Measurements from ENCODE around the gene ARAP3.
A peak's percentile ranks its signal among the peaks of the same experiment; 100 is the strongest.

The ARAP3 gene

DNA sequence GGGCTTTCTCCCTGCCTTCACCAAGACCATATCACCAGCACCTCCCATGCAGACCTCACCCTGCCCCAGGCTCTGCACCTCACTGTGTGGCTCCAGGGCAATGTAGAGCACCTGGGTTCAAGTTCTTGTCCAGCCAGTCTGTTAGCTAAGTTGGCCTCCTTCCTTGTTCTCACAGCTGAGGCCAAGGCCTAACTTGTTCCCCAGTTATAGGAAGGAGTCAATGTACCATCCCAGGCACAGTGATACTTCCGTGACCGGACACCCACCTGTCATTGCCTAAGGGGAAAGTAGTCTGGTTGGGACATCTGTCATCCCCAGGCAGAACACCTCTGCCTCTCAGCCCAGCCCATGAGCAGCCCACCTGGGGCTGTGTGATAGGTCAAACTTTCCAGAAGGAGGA, 14.4 kb upstream of the ARAP3 start:
- DNase-seq: no peak

DNA sequence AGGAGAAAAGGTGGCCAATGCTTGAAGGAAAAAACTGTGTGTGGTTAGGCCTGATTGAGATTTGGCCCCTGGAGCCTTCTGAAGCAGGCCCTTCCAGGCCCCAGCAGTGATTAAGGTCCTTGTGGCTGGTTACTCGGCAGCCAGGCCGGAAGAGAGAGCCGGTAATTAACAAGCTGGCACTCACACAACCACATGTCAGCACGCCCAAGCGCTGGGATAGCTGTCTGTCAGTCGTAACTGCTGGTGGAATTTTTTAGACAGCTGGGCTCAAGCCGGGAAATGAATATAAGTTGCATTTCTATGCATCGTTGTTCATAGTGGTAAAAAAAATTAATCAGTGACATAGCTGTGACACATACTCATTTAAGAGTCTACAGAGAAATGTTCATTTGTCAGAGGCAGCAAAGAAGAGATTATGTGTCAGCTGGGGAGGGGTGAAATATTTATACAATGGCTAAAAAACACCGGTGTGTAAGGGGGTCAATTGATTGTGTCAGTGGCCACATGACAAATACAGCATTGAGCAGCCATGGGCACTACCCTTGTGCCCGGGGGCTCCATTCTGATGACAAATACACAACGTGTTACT, 13.7 kb upstream of the ARAP3 start:
- no peak for DNase-seq

DNA sequence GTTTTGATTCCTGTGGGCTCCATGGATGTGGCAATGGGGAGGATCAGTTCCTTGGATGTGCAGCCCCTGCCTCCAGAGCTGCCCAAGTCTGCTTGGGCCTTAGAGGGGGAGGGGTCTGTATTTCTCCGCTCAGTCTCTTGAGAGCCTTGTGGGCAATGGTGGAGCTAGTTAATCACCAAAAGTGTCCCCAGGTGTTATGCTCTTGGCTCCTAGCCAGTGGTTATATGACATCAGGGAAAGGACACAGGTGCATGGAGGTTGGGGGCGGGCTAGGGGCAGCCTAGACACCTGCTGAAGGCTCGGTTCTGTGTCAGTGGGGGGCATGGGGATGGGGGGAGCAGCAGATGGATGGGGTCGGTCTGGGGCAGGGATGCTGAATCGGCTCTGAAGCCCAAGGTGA, 12.4 kb upstream of the ARAP3 start:
- DNase-seq: no peak

DNA sequence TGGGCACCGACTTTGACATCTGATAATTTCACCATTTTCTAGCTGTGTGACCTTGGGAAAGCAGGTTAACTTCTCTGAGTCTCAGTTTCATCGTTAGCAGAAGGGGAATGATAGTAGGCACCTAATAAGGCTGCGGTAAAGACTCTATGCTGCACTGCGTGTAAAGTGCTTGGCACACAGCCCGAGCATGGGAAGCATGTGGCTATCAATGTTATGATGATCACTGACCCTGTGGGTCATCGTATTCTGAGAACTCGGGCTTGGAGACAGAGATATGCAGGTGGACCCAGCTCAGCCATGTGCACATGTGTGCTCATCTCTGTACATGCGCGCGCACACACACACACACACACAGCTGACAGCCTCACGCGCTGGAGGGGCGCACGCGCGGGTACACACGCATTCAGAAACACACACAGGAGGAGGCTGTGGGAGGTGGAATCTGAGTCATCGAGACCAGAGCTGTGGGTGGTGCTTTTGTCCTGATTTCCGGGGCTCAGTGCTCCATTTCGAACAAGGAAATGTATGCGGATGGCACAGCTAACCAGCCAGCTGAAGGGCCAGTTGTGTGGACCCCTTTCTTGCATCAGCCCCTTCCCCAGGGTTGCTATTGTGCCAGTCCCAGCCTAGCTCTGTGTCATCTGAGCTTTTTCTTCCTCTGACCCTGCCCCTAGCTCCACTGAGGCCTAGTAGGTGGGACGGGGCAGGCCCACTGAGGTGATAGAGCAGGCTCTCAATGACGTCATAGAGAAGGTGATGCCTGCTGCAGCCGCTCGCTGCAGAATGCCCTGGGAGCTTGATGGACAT, 11.1 kb upstream of the ARAP3 start:
- DNase-seq: no peak

GRCh38 chr5:141692533-141692888, 10.5 kb upstream of the ARAP3 start:
- DNase-seq: no peak

- DNase-seq: peak; percentile 59
These were observed 10.0 kb upstream of the ARAP3 start for GRCh38 chr5:141691867-141692532.

DNA sequence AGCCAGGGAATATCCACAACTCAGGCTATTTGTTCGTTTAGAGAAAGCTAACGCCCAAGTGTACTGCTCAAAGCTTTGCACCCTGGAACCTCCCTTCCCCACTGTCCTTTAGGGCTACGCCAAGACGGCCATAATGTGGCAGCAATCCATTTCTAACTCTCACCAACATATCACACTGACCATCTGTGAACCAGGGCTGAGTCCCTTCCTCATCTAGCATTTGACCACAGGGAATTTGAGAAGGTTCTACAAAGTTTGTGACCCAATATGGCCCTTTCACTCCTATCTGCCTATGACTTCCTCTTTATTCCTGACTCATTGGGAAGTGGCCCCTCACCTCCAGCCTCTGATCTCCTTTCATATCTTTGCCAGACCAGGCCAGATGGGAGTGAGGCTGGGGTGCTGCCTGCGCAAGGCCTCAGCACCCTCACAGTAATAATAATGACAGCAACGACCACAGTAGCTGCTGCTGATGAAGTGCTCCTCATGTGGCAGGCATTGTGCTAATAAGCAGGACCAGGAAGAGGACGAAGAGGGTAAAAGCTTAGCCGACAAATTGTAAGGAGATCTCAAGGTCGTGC, 9.3 kb upstream of the ARAP3 start:
- no peak for DNase-seq

DNA sequence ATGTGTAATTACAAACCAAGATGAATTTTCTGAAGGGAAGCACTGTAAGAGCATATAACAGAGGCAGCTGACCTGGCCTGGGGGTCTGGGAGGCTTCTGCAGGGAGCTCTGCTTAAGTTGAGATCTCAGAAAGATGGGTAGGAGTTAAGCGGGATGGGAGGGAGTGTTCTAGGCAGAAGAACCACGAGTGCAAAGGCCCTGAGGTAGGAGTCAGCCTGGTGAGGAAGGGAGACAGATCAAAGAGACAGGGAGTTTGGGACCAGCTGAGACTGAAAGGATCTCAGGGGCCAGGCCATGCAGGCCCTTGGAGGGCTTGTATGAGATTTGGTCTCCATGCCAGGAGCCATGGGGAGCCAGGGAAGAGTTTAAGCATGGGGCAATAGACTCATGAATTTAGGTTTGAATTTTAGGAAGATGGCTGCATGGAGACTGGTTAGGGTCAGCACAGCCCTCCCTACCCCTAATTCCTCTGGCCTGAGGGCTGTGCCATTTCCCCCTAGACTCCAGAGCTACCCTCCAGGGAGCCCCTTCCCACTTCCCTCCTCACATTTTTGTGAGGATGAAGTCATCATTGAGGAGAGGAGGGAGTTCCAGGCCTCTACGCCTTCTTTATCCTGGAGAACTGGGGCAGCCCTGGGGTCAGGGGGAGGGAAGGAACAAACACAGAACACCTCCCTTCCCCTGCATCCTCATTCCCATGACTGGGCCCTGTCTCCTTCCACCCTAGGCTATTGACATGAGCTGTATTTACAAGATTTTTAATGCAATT, 4.8 kb upstream of the ARAP3 start:
- DNase-seq: no peak

- DNase-seq: no peak
These were observed 3.6 kb upstream of the ARAP3 start for GRCh38 chr5:141685591-141685990.

DNA sequence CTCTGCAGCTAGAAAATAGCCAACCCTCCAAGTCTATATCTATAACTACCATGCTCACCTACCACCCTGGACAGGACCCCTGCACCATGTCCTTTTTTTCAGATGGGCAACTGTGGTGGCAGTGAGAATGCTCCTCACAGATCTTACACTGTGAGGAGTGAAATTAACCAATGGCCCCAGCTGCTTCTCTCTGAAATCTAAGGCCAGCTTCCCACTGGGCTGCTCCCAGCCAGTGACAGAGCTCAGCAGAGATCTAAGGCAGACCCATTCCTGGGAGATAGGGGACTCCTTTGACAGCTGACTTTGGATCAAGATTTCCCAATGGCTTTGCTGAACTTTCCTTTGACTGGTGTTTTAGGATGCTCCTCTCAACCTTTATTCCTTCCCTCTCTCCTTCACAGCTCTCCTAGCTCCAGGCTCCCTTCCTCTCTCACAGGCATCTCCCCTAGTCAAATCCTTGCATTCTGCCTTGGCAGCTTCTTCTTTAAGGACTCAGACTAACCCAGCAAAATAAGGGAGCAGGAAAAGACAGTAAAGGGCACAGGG, 1.6 kb upstream of the ARAP3 start:
- DNase-seq: no peak

DNA sequence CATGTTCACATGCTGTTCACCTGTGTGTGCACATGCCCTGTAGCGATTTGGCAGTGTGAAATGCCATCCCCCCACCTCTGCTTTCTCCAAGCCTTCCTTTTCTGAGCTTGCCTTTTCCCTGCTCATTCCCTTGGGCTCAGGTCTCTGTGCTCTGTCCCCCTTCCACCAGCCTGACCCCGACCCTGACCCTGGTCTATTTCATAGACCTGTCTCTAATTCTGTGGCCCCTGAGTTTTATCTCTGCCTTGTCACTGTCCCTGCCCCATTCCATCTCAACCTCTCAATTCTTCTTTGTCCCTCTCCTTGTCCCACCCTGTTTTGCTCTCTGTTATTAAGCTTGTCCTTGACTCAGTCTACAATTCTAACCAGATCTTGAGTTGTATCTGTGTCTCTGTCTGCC, 735 bp downstream of the ARAP3 start:
- DNase-seq: no peak

- no peak for DNase-seq
These were observed 1.3 kb downstream of the ARAP3 start for GRCh38 chr5:141680751-141681201.

DNA sequence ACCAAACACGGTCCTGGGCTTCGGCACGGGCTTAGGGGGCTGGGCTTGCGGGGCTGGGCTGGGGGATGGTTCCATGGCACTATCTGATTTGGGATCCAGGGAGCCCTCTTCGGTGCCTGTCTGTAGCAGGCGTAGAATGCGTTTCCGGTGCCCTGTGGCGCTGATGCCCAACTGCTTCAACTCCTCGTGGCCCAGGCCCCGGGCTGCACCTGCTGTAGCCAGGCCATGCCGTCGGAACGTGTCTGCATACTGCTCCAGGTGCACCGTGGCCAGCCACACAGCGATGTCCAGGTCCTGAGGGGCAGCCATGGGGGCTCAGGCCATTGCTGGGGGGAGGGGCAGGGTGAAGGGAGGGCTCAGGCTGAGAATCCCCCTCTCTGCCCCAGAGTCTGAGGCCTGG, 1.9 kb downstream of the ARAP3 start:
- DNase-seq: no peak

DNA sequence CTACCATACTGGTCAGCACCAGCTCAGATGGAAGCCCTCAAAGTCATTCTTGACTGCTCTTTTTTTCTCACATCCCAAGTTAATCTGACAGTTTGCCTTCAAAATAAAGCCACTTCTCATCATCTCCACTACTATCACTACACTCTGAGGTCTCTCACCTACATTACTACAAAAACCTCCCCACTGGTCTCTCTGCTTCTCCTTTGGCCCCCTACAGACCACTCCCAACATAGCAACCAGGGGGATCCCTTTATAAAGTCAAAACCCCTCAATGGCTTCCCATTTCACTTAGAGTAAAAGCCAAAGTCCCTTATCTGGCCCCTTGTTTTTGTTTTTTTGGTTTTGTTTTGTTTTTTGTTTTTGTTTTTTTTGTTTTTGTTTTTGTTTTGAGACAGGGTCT, 4.6 kb downstream of the ARAP3 start:
- DNase-seq: no peak

DNA sequence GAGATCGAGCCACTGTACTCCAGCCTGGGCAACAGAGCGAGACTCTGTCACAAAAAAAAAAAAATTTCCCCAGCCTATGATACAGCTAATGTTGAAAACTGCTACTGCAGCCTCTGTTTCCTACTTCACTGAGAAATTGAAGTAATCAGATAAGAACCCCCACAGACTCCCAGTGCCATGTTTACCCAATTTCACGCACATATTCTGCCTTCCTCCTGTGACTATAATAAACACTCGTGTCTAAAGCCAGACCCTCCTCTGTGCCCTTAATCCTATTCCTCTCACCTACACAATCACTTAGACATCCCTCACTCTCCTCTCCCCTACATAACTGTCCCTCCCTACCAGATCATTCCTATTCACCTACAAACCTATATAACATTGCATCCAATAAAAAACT, 6.4 kb downstream of the ARAP3 start:
- DNase-seq: no peak

- no peak for DNase-seq
These were observed 7.3 kb downstream of the ARAP3 start for GRCh38 chr5:141674747-141675146.

- DNase-seq: no peak
These were observed 8.9 kb downstream of the ARAP3 start for GRCh38 chr5:141672841-141673813.

DNA sequence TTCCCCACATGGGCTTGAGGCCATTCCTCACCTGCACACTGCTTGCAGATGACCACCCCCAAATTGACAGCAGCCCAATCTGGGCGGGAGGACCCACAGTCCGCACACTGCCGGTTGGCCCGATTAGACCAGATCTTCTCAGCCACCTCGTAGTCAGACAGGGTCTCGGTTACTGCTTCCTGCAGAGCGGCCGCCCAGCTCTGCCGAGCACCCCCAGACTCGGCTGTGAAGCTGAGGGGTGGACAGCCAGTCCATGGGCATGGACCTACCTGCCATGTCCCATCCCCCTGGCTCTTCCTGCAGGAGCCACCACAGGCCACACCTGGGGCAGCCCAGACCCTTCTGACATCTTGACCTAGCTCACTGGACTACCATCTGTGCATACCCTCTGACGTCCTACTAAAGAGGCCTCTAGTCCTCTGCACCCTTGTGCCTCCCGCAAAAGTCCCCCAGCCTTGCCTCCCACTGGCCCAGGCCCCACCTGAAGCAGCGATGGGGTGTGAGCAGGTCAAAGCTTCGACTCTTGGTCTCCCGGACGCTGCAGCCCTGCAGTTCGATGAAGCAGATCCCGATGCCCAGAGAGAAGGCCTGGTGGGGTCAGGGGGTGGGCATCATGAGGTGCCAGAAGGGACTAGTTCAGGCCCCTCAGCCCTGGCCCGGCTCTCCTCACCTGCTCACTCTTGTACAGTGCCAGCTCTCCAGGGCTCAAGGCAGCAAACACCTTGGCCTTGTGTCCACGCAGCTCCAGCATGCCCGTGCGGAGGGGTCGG, 9.8 kb downstream of the ARAP3 start:
- no peak for DNase-seq

DNA sequence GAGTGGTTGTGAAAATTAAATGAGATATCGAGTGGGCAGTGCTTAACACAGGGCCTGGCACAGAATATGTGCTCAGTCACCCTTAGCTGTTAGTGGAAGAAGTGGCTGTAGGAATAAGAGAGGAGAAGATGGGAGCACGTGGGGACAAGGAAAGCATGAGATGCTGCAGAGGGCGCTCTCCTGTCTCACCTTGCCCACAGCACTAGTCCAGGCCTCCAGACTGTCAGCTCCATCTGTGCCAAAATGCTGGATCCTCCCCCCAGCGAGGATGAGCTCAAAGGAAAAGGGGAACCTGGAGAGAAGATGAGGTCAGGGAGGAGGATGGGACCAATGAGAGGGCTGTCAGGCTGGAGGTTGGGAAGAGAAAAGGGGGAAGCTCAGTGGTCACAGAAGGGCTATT, 12.5 kb downstream of the ARAP3 start:
- no peak for DNase-seq

GRCh38 chr5:141668601-141669265, 13.3 kb downstream of the ARAP3 start:
- DNase-seq: no peak
